Upper lobe of left lung (tissue), 4 donors: Measurements from ENCODE around the gene EPHB1.

Source experiments
- POLR2AphosphoS5 ChIP-seq, 2 donors: sonication (generic); formaldehyde crosslinking; IDR thresholded peaks; one replicate each; pipeline ENCODE4 v1.5.1; 2017; ENCODE audit warnings: antibody characterized with exemption in 2 of 2
- TF ChIP-seq, protein P1 (sequence below), 6 experiments: fragments of 450-650 bp in 4 of 6; fragments of 200-600 bp in 2 of 6; sonication (generic) in 2 of 6; IDR thresholded peaks; one replicate each; pipeline ENCODE4 v1.5.1; 2016 to 2019; ENCODE audit warnings: antibody characterized with exemption in 6 of 6

- no peak for TF ChIP-seq POLR2AphosphoS5 (IDR thresholded peaks at IDR 0.05)
- TF ChIP-seq, protein P1, sequence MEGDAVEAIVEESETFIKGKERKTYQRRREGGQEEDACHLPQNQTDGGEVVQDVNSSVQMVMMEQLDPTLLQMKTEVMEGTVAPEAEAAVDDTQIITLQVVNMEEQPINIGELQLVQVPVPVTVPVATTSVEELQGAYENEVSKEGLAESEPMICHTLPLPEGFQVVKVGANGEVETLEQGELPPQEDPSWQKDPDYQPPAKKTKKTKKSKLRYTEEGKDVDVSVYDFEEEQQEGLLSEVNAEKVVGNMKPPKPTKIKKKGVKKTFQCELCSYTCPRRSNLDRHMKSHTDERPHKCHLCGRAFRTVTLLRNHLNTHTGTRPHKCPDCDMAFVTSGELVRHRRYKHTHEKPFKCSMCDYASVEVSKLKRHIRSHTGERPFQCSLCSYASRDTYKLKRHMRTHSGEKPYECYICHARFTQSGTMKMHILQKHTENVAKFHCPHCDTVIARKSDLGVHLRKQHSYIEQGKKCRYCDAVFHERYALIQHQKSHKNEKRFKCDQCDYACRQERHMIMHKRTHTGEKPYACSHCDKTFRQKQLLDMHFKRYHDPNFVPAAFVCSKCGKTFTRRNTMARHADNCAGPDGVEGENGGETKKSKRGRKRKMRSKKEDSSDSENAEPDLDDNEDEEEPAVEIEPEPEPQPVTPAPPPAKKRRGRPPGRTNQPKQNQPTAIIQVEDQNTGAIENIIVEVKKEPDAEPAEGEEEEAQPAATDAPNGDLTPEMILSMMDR (IDR thresholded peaks at IDR 0.05), result no peak
Observed at GRCh38 chr3:135013206-135013605, 218.1 kb downstream of the EPHB1 start.
